Measurements from ENCODE around the gene NTM.

DNA sequence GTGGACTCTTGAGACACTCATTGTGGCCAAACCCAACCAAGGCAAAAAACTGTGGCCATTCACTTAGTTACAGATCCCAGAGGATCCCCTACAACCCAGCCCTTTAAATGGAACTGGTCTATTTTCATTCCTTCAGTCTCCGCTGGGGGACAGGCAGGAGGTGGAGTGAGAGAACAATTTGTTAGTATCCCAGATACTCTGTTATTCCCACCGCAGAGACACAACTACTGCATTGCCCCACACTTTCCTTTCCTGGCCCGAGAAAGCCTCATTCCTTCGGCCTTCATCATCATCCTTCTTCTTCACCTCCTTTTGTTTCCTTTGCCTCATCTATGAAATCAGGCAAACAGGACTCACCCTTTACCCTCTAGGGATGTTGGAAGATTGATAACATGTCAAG is 191.1 kb downstream of the NTM start:
- TF ChIP-seq, protein P1, sequence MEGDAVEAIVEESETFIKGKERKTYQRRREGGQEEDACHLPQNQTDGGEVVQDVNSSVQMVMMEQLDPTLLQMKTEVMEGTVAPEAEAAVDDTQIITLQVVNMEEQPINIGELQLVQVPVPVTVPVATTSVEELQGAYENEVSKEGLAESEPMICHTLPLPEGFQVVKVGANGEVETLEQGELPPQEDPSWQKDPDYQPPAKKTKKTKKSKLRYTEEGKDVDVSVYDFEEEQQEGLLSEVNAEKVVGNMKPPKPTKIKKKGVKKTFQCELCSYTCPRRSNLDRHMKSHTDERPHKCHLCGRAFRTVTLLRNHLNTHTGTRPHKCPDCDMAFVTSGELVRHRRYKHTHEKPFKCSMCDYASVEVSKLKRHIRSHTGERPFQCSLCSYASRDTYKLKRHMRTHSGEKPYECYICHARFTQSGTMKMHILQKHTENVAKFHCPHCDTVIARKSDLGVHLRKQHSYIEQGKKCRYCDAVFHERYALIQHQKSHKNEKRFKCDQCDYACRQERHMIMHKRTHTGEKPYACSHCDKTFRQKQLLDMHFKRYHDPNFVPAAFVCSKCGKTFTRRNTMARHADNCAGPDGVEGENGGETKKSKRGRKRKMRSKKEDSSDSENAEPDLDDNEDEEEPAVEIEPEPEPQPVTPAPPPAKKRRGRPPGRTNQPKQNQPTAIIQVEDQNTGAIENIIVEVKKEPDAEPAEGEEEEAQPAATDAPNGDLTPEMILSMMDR (IDR thresholded peaks at IDR 0.05; ENCODE audit: low read depth, low read length, poor library complexity, severe bottlenecking): no peak
- no peak for TF ChIP-seq EZH2phosphoT487 (IDR thresholded peaks at IDR 0.05; ENCODE audit: borderline replicate concordance, low read length)
